GM18858 (cell line): Measurements from ENCODE around the gene SYTL3.

ENCODE experiments used
- ATAC-seq: cut with Tn5 transposase; IDR thresholded peaks from one replicate; pipeline ENCODE4 v1.9.1; 2021; ENCODE audit not compliant: unreplicated experiment

Gene SYTL3

GRCh38 chr6:158756977-158757752 lies 107.3 kb downstream of the SYTL3 start:
- no peak for ATAC-seq

- no peak for ATAC-seq
Measured at GRCh38 chr6:158757753-158758090, 107.9 kb downstream of the SYTL3 start.

GRCh38 chr6:158758451-158758860 lies 108.6 kb downstream of the SYTL3 start:
- no peak for ATAC-seq

- no peak for ATAC-seq
Measured at GRCh38 chr6:158758941-158759479, 109.2 kb downstream of the SYTL3 start.

GRCh38 chr6:158759966-158760617 lies 110.2 kb downstream of the SYTL3 start:
- ATAC-seq: no peak

- ATAC-seq: no peak
Measured at GRCh38 chr6:158760618-158761250, 110.9 kb downstream of the SYTL3 start.

GRCh38 chr6:158761746-158762145 lies 111.9 kb downstream of the SYTL3 start:
- ATAC-seq: no peak

GRCh38 chr6:158762787-158763433 lies 113.1 kb downstream of the SYTL3 start:
- no peak for ATAC-seq

GRCh38 chr6:158763434-158764182 lies 113.8 kb downstream of the SYTL3 start:
- ATAC-seq: no peak

- no peak for ATAC-seq
Measured at GRCh38 chr6:158764183-158764849, 114.5 kb downstream of the SYTL3 start.

GRCh38 chr6:158764926-158765325 lies 115.1 kb downstream of the SYTL3 start:
- no peak for ATAC-seq

- ATAC-seq: no peak
Measured at GRCh38 chr6:158765499-158766068, 115.7 kb downstream of the SYTL3 start.

GRCh38 chr6:158766621-158767455 lies 117.0 kb downstream of the SYTL3 start:
- ATAC-seq: no peak

- no peak for ATAC-seq
Measured at GRCh38 chr6:158767709-158768108, 117.9 kb downstream of the SYTL3 start.

GRCh38 chr6:158768436-158768835 lies 118.6 kb downstream of the SYTL3 start:
- ATAC-seq: no peak

GRCh38 chr6:158769234-158769770 lies 119.4 kb downstream of the SYTL3 start:
- no peak for ATAC-seq

GRCh38 chr6:158769771-158770432 lies 120.0 kb downstream of the SYTL3 start:
- ATAC-seq: no peak
